H1 (cell line): ENCODE data around the gene TMEM187. TPM values are rescaled to one million over a fixed set of nuclear protein-coding genes. Genes with fewer than 3 reads are reported as not detected.

Experiments
- CTCF ChIA-PET: fragments of 300-600 bp; sonication (Branson Sonifier 250); formaldehyde crosslinking; loops from one replicate; lab custom pipeline; 2021; ENCODE audit not compliant: partially characterized antibody; lab: Charles Lee
- POLR2A ChIA-PET: fragments of 300-600 bp; sonication (Branson Sonifier 250); formaldehyde crosslinking; loops from one replicate; lab custom pipeline; 2021; ENCODE audit warnings: inconsistent platforms; ENCODE audit not compliant: partially characterized antibody; lab: Charles Lee
- DNase-seq, 2 experiments: peaks; one replicate each; pipeline versions ENCODE4 v3.0.0 to v3.0.0-alpha.2; 2010 to 2022; ENCODE audit warnings: low spot score in 2 of 2, low read depth in 1 of 2, mixed read lengths in 1 of 2
- FAIRE-seq: peaks from 2 replicates; lab custom pipeline; 2011; peaks lifted over from hg19 to GRCh38; lab: Jason Lieb, UNC
- H2AFZ ChIP-seq: 2 replicates; pipeline ENCODE4 v1.8.1; 2012; ENCODE audit warnings: low read length, inconsistent platforms
- H2AK5ac ChIP-seq: 2 replicates; pipeline ENCODE4 v1.6.1; 2013; ENCODE audit warnings: low read depth, low read length
- H2BK120ac ChIP-seq: replicated peaks from 2 replicates; pipeline ENCODE3; 2013; ENCODE audit warnings: low read depth, low read length, inconsistent platforms
- H2BK12ac ChIP-seq: 2 replicates; pipeline ENCODE4 v1.6.1; 2013; ENCODE audit warnings: low read depth, low read length
- H2BK15ac ChIP-seq: 2 replicates; pipeline ENCODE4 v1.6.1; 2013; ENCODE audit warnings: low read length
- H2BK20ac ChIP-seq: 2 replicates; pipeline ENCODE4 v1.6.1; 2013; ENCODE audit warnings: low read length
- H2BK5ac ChIP-seq: 2 replicates; pipeline ENCODE4 v1.6.1; 2013; ENCODE audit warnings: low read depth, low read length
- H3K14ac ChIP-seq: 2 replicates; pipeline ENCODE4 v1.6.1; 2013; ENCODE audit warnings: inconsistent platforms; ENCODE audit not compliant: insufficient read length
- H3K18ac ChIP-seq: 2 replicates; pipeline ENCODE4 v1.6.1; 2013; ENCODE audit warnings: low read length; ENCODE audit errors: extremely low read depth
- H3K23ac ChIP-seq: 2 replicates; pipeline ENCODE4 v1.6.1; 2013; ENCODE audit warnings: inconsistent platforms; ENCODE audit not compliant: insufficient read length
- H3K23me2 ChIP-seq: 2 replicates; pipeline ENCODE4 v1.6.1; 2013; ENCODE audit warnings: low read depth, low read length
- H3K27ac ChIP-seq: 2 replicates; pipeline ENCODE4 v1.6.1; 2011; ENCODE audit warnings: low read depth, low read length, inconsistent platforms
- H3K27me3 ChIP-seq, 4 experiments: replicated peaks in 1 of 4; 1 replicate in 1 of 4; 2 replicates in 3 of 4; pipeline versions ENCODE4 v1.6.1 to v1.8.1; 2011 to 2013; ENCODE audit warnings: low read length in 3 of 4, mild to moderate bottlenecking in 3 of 4, inconsistent platforms in 2 of 4, mixed read lengths in 2 of 4, moderate library complexity in 1 of 4; ENCODE audit not compliant: control insufficient read depth in 3 of 4, insufficient read depth in 3 of 4; ENCODE audit errors: extremely low read depth in 1 of 4
- H3K36me3 ChIP-seq, 4 experiments: 2 replicates each; pipeline versions ENCODE4 v1.6.1 to v1.8.1; 2011 to 2013; ENCODE audit warnings: mild to moderate bottlenecking in 4 of 4, low read length in 3 of 4, moderate library complexity in 2 of 4, control low read depth in 1 of 4, inconsistent platforms in 1 of 4; ENCODE audit not compliant: insufficient read depth in 4 of 4, control insufficient read depth in 2 of 4
- H3K4ac ChIP-seq: replicated peaks from 2 replicates; pipeline ENCODE3; 2013; ENCODE audit warnings: low read length, low read depth, mixed read lengths, inconsistent platforms; ENCODE audit not compliant: insufficient read length
- H3K4me1 ChIP-seq, 4 experiments: replicated peaks in 1 of 4; 1 replicate in 1 of 4; 2 replicates in 3 of 4; pipeline versions ENCODE4 v1.6.1 to v1.8.1; 2011 to 2013; ENCODE audit warnings: low read length in 3 of 4, inconsistent platforms in 2 of 4, mixed read lengths in 1 of 4; ENCODE audit not compliant: insufficient read depth in 4 of 4, control insufficient read depth in 3 of 4
- H3K4me2 ChIP-seq, 2 experiments: 2 replicates each; pipeline versions ENCODE4 v1.6.1 to v1.8.1; 2011 to 2013; ENCODE audit warnings: low read depth in 2 of 2, low read length in 2 of 2, control low read depth in 1 of 2, inconsistent platforms in 1 of 2, mild to moderate bottlenecking in 1 of 2; ENCODE audit not compliant: insufficient read depth in 1 of 2
- H3K4me3 ChIP-seq, 4 experiments: fragments of 200-600, 300-600 bp in 1 of 4; sonication (generic), shearing (Covaris generic), sonication (Bioruptor Twin) in 1 of 4; 2 replicates each; pipeline versions ENCODE4 v1.5.1 to v1.8.1; 2011 to 2016; ENCODE audit warnings: low read length in 4 of 4, low read depth in 3 of 4, control low read depth in 2 of 4, inconsistent platforms in 2 of 4, mild to moderate bottlenecking in 2 of 4, mixed read lengths in 1 of 4, moderate library complexity in 1 of 4; ENCODE audit not compliant: insufficient read depth in 2 of 4; ENCODE audit errors: extremely low read depth in 1 of 4
- H3K56ac ChIP-seq: replicated peaks from 2 replicates; pipeline ENCODE3; 2013; ENCODE audit warnings: low read depth, mild to moderate bottlenecking, mixed read lengths, low read length, inconsistent platforms; ENCODE audit not compliant: insufficient read length
- H3K79me1 ChIP-seq: 2 replicates; pipeline ENCODE4 v1.6.1; 2013; ENCODE audit warnings: low read depth, low read length, control low read depth
- H3K79me2 ChIP-seq, 2 experiments: 2 replicates each; pipeline versions ENCODE4 v1.6.1 to v1.8.1; 2012 to 2013; ENCODE audit warnings: low read length in 2 of 2, mild to moderate bottlenecking in 2 of 2, inconsistent platforms in 1 of 2; ENCODE audit not compliant: insufficient read depth in 2 of 2, control insufficient read depth in 1 of 2
- H3K9ac ChIP-seq, 4 experiments: replicated peaks in 1 of 4; 1 replicate in 1 of 4; 2 replicates in 3 of 4; pipeline versions ENCODE4 v1.6.1 to v1.8.1; 2011 to 2013; ENCODE audit warnings: low read depth in 3 of 4, low read length in 3 of 4, control low read depth in 2 of 4, mild to moderate bottlenecking in 2 of 4, moderate library complexity in 2 of 4, inconsistent platforms in 1 of 4; ENCODE audit errors: extremely low read depth in 1 of 4
- H3K9me3 ChIP-seq, 2 experiments: 2 replicates each; pipeline versions ENCODE4 v1.6.1 to v1.8.1; 2012 to 2013; ENCODE audit warnings: mild to moderate bottlenecking in 2 of 2, moderate library complexity in 2 of 2, control low read depth in 1 of 2, inconsistent platforms in 1 of 2, low read depth in 1 of 2, low read length in 1 of 2, mixed read lengths in 1 of 2; ENCODE audit not compliant: insufficient read depth in 2 of 2
- H4K20me1 ChIP-seq, 2 experiments: replicated peaks in 1 of 2; 2 replicates each; pipeline versions ENCODE3 to v1.8.1; 2011 to 2013; ENCODE audit warnings: inconsistent platforms in 2 of 2, low read length in 2 of 2, mild to moderate bottlenecking in 1 of 2; ENCODE audit not compliant: insufficient read depth in 2 of 2, control insufficient read depth in 1 of 2
- H4K5ac ChIP-seq: 2 replicates; pipeline ENCODE4 v1.6.1; 2013; ENCODE audit warnings: low read length, low read depth, mixed read lengths, inconsistent platforms; ENCODE audit not compliant: insufficient read length
- H4K8ac ChIP-seq: 2 replicates; pipeline ENCODE4 v1.8.0; 2013; ENCODE audit warnings: mild to moderate bottlenecking, moderate library complexity, low read length, inconsistent platforms; ENCODE audit not compliant: insufficient read depth; ENCODE audit errors: extremely low read depth
- H4K91ac ChIP-seq: replicated peaks from 2 replicates; pipeline ENCODE3; 2013; ENCODE audit warnings: low read length, mixed read lengths, inconsistent platforms; ENCODE audit not compliant: insufficient read length
- CEBPB ChIP-seq: IDR thresholded peaks from 2 replicates; pipeline ENCODE4 v1.6.1; 2012; ENCODE audit warnings: low read depth, low read length
- GABPA ChIP-seq: IDR thresholded peaks from 2 replicates; pipeline ENCODE4 v1.6.1; 2011; ENCODE audit warnings: mild to moderate bottlenecking, low read length, moderate library complexity, borderline replicate concordance; ENCODE audit not compliant: insufficient read depth
- PHF8 ChIP-seq: fragments of 200-600 bp; sonication (generic); conservative IDR thresholded peaks from 2 replicates; pipeline ENCODE4 v1.7.1; 2012; ENCODE audit warnings: low read depth, mild to moderate bottlenecking, inconsistent platforms, low read length, moderate library complexity
- POU5F1 ChIP-seq: IDR thresholded peaks from 2 replicates; pipeline ENCODE4 v1.6.1; 2011; ENCODE audit warnings: low read depth, mild to moderate bottlenecking, low read length, moderate library complexity
- RBBP5 ChIP-seq: IDR thresholded peaks from 2 replicates; pipeline ENCODE4 v1.7.1; 2012; ENCODE audit warnings: low read depth, mild to moderate bottlenecking, inconsistent platforms, low read length, moderate library complexity, borderline replicate concordance
- WGBS, 2 experiments: shearing (Covaris generic) in 1 of 2; methylation state at CpG; one replicate each; pipeline versions ENCODE4 v1.1.6 to v1.1.7; 2013 to 2015; ENCODE audit warnings: low lambda C conversion rate in 2 of 2, mixed read lengths in 2 of 2, inconsistent platforms in 1 of 2, low coverage in 1 of 2, missing lambda C conversion rate in 1 of 2; ENCODE audit not compliant: insufficient replicate concordance in 2 of 2, insufficient coverage in 1 of 2, insufficient read length in 1 of 2; ENCODE audit errors: extremely low coverage in 1 of 2, missing lambda C conversion rate in 1 of 2; 5-methylcytosine and 5-hydroxymethylcytosine counted together
- polyA plus RNA-seq, 7 experiments: library from polyadenylated mRNA; depleted of rRNA in 3 of 7; stranded (reverse) in 5 of 7; unstranded in 2 of 7; fragments of >200 nt in 5 of 7; fragments of 200-250 nt in 2 of 7; gene quantifications; 1 replicate in 5 of 7; 2 replicates in 1 of 7; 4 replicates in 1 of 7; pipeline versions ENCODE4 v1.2.1 to v1.2.3, GENCODE V29; 2011 to 2013; ENCODE audit warnings: missing spikeins in 2 of 7, mixed read lengths in 2 of 7
- total RNA-seq: library from RNA; stranded (reverse); fragmentation: NEBNext Ultra II Directional; extraction: Animal tissue kit (Norgen Biotek cat#: 25700); gene quantifications from 2 replicates; pipeline ENCODE4 v1.2.1, GENCODE V29; 2021

The TMEM187 gene
- total and polyA plus RNA-seq, 2 of the 8 experiments (the other 6 are each of a cell fraction or from before 2014, with no cell fraction given): 5.0 to 14.5 TPM

DNA sequence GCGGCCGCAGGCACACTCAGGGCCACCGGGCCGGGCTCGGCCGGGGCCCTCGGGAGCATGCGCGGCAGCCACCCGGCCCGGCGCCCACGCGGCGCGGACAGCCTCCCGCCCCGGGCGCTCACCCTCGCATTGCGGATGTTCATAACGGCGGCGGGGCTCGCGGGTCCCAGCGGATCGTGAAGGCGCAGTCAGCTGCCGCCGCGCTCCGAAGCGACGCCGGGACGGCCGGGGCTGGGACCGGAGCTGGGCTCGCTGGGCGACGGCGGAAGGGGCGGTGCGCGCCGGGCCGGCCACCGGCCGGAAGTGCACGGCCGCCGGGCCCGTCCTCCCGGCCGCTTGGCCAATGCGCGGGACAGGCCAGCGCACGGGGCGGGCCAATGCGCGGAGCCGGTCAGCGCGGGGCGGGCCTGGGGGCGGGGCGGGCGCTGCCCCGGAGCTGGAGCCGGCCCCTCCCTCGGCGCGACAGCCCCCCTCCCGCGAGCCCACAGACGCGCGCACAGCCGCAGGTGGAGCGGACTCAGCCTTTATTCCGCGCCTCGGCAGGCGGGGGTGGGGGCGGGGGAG lies 37.7 kb upstream of the TMEM187 start, which contains the start of gene NAA10:
Gene NAA10 (minus strand): TSS at position 276 of the 564 bp plus-strand sequence. CDS start 133 bp downstream, at position 143.
- peaks cover 0 to 6% (median 4%) of the 10 kb centered on the region in 4 experiments; a peak in 5 of 7 replicates for H3K4me1 ChIP-seq
- H3K4me3 ChIP-seq: peak within 1 kb of the TSS; percentile 57 to 87 (median 66)
- peaks cover 0 to 13% of the 10 kb centered on the region in 2 experiments; a peak in 2 of 4 replicates for H3K79me2 ChIP-seq
- no peak within 1 kb of the TSS for H2BK15ac ChIP-seq
- 2% methylated on average over 9 of the region's 87 CpGs; no CpG with 5 or more reads in 1 of the 2 experiments for WGBS, 2 experiments
- ChIA-PET POLR2A (interaction anchor here (0.7 to 18.9 kb wide), 8 partner anchors 10 to 335 kb away, joined by 3 to 231 read pairs (median 4); partner anchors contain the start of genes ARHGAP4, IDH3G, RENBP and SSR4), CTCF (interaction anchor here (0.7 to 19.6 kb wide), 3 partner anchors 14 to 157 kb away, joined by 3 to 272 read pairs (median 4); partner anchors contain the start of gene RENBP)
- no peak within 1 kb of the TSS for H2BK20ac ChIP-seq
- H3K23me2 ChIP-seq: 0 out of 2 replicates have a peak, but pooled peaks cover 2% of the 10 kb centered on the region
- no peak within 1 kb of the TSS for H2AFZ ChIP-seq
- H3K23ac ChIP-seq: no peak within 1 kb of the TSS
- no peak for FAIRE-seq
- H4K8ac ChIP-seq: peak within 1 kb of the TSS; percentile 79; the same call in 1 of the 2 replicates
- peaks cover 0 to 10% (median 4%) of the 10 kb centered on the region in 4 experiments; a peak in 2 of 8 replicates for H3K36me3 ChIP-seq
- H3K14ac ChIP-seq: no peak within 1 kb of the TSS
- no peak within 1 kb of the TSS for H2BK120ac ChIP-seq
- H3K27me3 ChIP-seq: no peaks in the 10 kb centered on the region
- peak within 1 kb of the TSS; percentile 20 to 80 (median 60); a peak in 5 of 7 replicates for H3K9ac ChIP-seq
- peak within 1 kb of the TSS; percentile 70 to 79 for H3K4me2 ChIP-seq
- H3K9me3 ChIP-seq: no peaks in the 10 kb centered on the region
- no peak within 1 kb of the TSS for H3K27ac ChIP-seq
- no peak within 1 kb of the TSS for H2BK12ac ChIP-seq
- peak in 1 of 2 experiments; percentile 63 for DNase-seq
- no peak within 1 kb of the TSS for H4K5ac ChIP-seq
- no peak within 1 kb of the TSS; the same call in 1 of the 2 replicates for H3K18ac ChIP-seq
- H4K20me1 ChIP-seq: peaks cover 0 to 3% of the 10 kb centered on the region in 2 experiments
- H3K56ac ChIP-seq: no peak within 1 kb of the TSS
- H3K4ac ChIP-seq: no peak within 1 kb of the TSS
- no peak within 1 kb of the TSS for H2AK5ac ChIP-seq
- H4K91ac ChIP-seq: no peak within 1 kb of the TSS
- H2BK5ac ChIP-seq: no peak within 1 kb of the TSS
- no peaks in the 10 kb centered on the region for H3K79me1 ChIP-seq
- no peak for TF ChIP-seq RBBP5
- no peak for TF ChIP-seq POU5F1
- peak; percentile 33; the same call in 1 of the 2 replicates for TF ChIP-seq PHF8
- peak; percentile 74; the same call in 1 of the 2 replicates for TF ChIP-seq GABPA
- no peak for TF ChIP-seq CEBPB
